ENCODE measurements around the gene RPL41. TPM values are rescaled to one million over a fixed set of nuclear protein-coding genes. Genes with fewer than 3 reads are reported as not detected.
A peak's percentile ranks its signal among the peaks of the same experiment; 100 is the strongest.
"Not testable (repeated sequence)": the region's sequence is repeated elsewhere in the genome, so short reads cannot be mapped to it uniquely, and the experiment has no call there.

The RPL41 gene
- total RNA-seq, 2 experiments from 2014 or later = 3,981 to 4,002 TPM

DNA sequence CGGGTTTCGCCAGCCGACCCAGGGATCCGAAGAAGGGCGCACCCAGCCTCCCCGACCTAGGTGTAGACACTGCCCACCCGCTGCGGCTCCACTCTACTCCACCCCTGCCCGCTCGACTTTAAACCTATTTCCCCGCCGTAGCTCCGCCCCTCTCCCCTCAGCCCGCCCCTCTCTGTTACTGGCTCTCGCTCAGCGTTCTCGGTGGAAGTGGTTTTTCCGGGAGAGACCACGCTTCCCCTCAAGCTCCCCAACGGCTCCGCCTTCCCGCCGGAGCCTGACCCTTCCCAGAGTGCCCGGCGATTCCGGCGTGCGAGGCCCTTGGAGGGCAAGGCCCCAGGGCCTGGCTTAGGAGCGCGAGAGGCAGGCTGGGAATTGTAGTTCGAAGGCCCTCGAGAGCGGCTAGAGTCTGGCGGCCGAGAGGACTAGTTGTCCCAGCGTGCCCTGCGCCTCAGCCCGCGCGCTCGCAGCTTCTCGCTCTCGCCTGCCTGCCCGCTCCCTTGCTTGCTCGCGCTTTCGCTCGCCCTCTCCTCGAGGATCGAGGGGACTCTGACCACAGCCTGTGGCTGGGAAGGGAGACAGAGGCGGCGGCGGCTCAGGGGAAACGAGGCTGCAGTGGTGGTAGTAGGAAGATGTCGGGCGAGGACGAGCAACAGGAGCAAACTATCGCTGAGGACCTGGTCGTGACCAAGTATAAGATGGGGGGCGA is 12.2 kb upstream of the RPL41 start, which contains the start of gene PA2G4:
Gene PA2G4 (plus strand): TSS at position 451 of the 706 bp plus-strand sequence. CDS start 179 bp downstream, at position 630.
- peaks cover 1% of the 10 kb centered on the region for H3K9me3 Mint-ChIP-seq
- DNase-seq = peak; percentile 99
- no peaks in the 10 kb centered on the region for H3K27me3 Mint-ChIP-seq
- H3K4me1 Mint-ChIP-seq = peaks cover 53% of the 10 kb centered on the region
- POLR2A ChIA-PET = interaction anchor here (0.7 to 9.3 kb wide), 42 partner anchors 8 to 525 kb away, joined by 3 to 226 read pairs (median 6); partner anchors contain the start of genes BLOC1S1, CD63, CNPY2 and COQ10A
- peaks cover 50% of the 10 kb centered on the region for H3K36me3 Mint-ChIP-seq (ENCODE audit: low read depth)
- peak within 1 kb of the TSS; percentile 99 for H3K4me3 Mint-ChIP-seq
- CTCF ChIA-PET = interaction anchor here (0.7 to 6.1 kb wide), 18 partner anchors 13 to 366 kb away, joined by 3 to 60 read pairs (median 6); partner anchors contain the start of genes DNAJC14, ERBB3, ESYT1 and RPL41
- H3K27ac Mint-ChIP-seq = peak within 1 kb of the TSS; percentile 98

DNA sequence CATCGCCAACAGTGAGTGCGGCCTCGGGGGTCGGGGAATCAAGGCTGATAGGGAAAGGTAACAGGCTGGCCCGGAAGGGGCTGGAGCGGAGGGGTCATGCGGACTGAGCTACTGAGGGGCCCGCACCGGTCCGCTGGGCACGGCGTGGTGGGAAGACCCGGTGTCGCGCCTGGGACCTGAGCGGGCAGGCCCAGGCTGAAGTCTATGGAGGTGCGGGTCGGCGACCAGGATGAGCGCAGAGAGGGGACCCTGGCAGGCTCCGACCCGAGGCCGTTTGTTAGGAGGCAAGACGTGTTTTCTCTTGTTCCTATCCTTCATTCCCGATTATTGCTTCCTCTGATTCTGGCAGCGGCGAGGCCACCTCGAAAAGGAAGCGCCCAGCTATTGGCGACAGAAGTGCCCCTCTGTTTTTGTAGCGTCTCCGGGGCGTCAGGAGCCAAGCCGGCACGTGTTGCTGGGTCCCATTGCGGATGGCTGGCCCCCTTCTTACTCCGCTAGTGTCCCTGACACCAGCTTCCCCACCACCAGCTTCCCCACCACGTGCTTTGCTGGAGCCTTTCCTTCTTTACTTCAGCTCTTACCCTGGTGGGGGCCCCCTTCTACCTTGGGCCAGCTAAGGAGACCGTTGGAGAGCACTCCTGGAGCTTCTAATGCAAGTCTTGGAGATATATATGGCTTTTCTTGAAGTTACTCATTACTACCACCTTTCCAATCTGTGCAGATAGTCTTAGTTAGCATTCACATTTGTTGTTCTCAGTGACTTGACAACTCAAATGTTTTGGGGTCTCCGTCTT is 11.4 kb upstream of the RPL41 start:
- Mint-ChIP-seq H3K27ac (peak overlapping the region; percentile 98), H3K4me3 (peak overlapping the region; percentile 99), H3K36me3 (ENCODE audit: low read depth) (peaks cover 57% of the 10 kb centered on the region), H3K4me1 (peaks cover 52% of the 10 kb centered on the region), H3K27me3 (no peaks in the 10 kb centered on the region), H3K9me3 (peaks cover under 1% of the 10 kb centered on the region)
- ChIA-PET CTCF (interaction anchor here (0.7 to 6.1 kb wide), 17 partner anchors 13 to 366 kb away, joined by 3 to 60 read pairs (median 4); partner anchors contain the start of genes DNAJC14, ERBB3, RPL41 and SMARCC2), POLR2A (interaction anchor here (1.0 to 9.3 kb wide), 27 partner anchors 8 to 524 kb away, joined by 3 to 226 read pairs (median 9); partner anchors contain the start of genes BLOC1S1, CS, DNAJC14 and ERBB3)
- DNase-seq = peak; percentile 35

DNA sequence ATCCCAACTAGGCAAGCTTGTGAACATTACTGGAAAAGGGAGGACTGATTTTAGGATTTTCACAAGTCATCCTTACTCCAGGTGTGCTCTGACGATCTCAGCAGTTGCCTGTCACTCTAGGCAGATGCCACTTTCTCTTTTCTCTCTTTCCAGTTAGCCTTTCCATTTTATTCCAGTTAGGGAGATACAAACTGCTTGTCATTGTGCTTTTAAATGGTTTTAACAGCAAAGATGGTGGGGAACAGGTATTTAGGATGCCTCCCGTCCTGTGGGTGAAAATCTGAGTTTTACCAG is 10.9 kb upstream of the RPL41 start:
- H3K27me3 Mint-ChIP-seq = no peaks in the 10 kb centered on the region
- peaks cover 62% of the 10 kb centered on the region for H3K36me3 Mint-ChIP-seq (ENCODE audit: low read depth)
- CTCF ChIA-PET = interaction anchor here (0.7 to 6.1 kb wide), 9 partner anchors 12 to 367 kb away, joined by 3 to 60 read pairs (median 8); partner anchors contain the start of genes ERBB3, RPL41 and ZC3H10
- H3K9me3 Mint-ChIP-seq = no peaks in the 10 kb centered on the region
- POLR2A ChIA-PET = interaction anchor here (1.5 to 9.3 kb wide), 11 partner anchors 10 to 276 kb away, joined by 4 to 226 read pairs (median 16); partner anchors contain the start of genes DNAJC14, ESYT1, MYL6 and MYL6B
- H3K4me1 Mint-ChIP-seq = peaks cover 56% of the 10 kb centered on the region
- peak overlapping the region; percentile 99 for H3K4me3 Mint-ChIP-seq
- peak overlapping the region; percentile 98 for H3K27ac Mint-ChIP-seq
- no peak for DNase-seq

- H3K27me3 Mint-ChIP-seq = no peaks in the 10 kb centered on the region
- ChIA-PET POLR2A (interaction anchor here (1.0 to 9.3 kb wide), 3 partner anchors 10 to 82 kb away, joined by 3 to 226 read pairs (median 7); partner anchors contain the start of genes ESYT1, RPL41, SMARCC2 and ZC3H10), CTCF (interaction anchor here (1.1 to 6.1 kb wide), 6 partner anchors 11 to 82 kb away, joined by 3 to 36 read pairs (median 6); partner anchors contain the start of genes RPL41, SMARCC2 and ZC3H10)
- DNase-seq = no peak
- H3K4me3 Mint-ChIP-seq = no peak overlapping the region
- no peaks in the 10 kb centered on the region for H3K9me3 Mint-ChIP-seq
- H3K36me3 Mint-ChIP-seq (ENCODE audit: low read depth) = peaks cover 76% of the 10 kb centered on the region
- peaks cover 45% of the 10 kb centered on the region for H3K4me1 Mint-ChIP-seq
- no peak overlapping the region for H3K27ac Mint-ChIP-seq
These were observed 9.2 kb upstream of the RPL41 start for GRCh38 chr12:56107242-56107641.

DNA sequence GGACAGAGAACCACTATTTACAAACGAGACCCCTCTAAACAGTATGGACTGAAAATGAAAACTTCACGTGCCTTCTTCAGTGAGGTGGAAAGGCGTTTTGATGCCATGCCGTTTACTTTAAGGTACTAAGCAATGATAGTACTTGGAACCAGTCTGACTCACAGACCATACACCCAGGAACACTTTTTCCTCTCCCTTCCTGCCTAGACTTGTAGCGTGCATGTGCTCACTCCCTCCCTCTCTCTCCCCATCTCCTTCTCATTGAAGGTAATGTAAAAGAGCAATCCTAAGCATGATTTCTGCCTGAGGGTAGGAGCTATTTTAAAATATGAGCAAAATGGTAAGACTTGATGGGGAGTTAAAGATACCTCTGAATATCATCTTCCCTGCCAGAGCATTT is 5.9 kb upstream of the RPL41 start:
- no peak for DNase-seq
- no peak overlapping the region for H3K27ac Mint-ChIP-seq
- CTCF ChIA-PET = interaction anchor here (1.6 kb wide), 1 partner anchor 63 kb away, joined by 4 read pairs; no protein-coding TSS in a partner anchor
- peaks cover 83% of the 10 kb centered on the region for H3K36me3 Mint-ChIP-seq (ENCODE audit: low read depth)
- peaks cover 38% of the 10 kb centered on the region for H3K4me1 Mint-ChIP-seq
- no peak overlapping the region for H3K4me3 Mint-ChIP-seq
- no peaks in the 10 kb centered on the region for H3K9me3 Mint-ChIP-seq
- POLR2A ChIA-PET = interaction anchor here (0.6 to 1.3 kb wide), 3 partner anchors 18 to 136 kb away, joined by 3 to 4 read pairs (median 3); partner anchors contain the start of genes ESYT1 and RAB5B
- no peaks in the 10 kb centered on the region for H3K27me3 Mint-ChIP-seq

DNA sequence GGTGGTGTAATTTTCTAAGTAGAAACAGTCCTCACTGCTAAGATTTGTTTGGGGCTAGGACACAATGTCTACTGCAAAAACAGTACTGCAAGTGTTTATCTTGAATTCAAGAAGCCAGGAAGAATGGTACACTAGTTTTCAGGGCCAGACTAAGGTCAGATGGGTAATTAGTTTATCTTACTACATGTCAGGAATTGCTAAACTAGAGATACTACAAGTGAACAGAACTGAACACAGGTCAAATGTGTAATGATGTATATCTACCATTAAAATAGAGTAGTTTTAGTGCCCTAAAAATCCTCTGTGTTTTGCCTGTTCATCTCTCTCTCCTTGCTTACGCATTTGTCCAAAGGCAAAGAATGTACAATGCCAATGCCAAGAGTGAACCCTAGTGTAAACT is 2.3 kb upstream of the RPL41 start:
- DNase-seq = no peak
- Mint-ChIP-seq H3K4me1 (peaks cover 35% of the 10 kb centered on the region), H3K36me3 (ENCODE audit: low read depth) (peaks cover 69% of the 10 kb centered on the region), H3K9me3 (no peaks in the 10 kb centered on the region), H3K27me3 (no peaks in the 10 kb centered on the region), H3K4me3 (no peak overlapping the region), H3K27ac (peak overlapping the region; percentile 69)
- ChIA-PET POLR2A (interaction anchor here (1.3 to 5.7 kb wide), 3 partner anchors 9 to 11 kb away, joined by 3 to 226 read pairs (median 12); partner anchors contain the start of gene PA2G4), CTCF (no interaction called here)

GRCh38 chr12:56115329-56115728 is 1.1 kb upstream of the RPL41 start:
- DNase-seq = no peak
- H3K27me3 Mint-ChIP-seq = no peaks in the 10 kb centered on the region
- POLR2A ChIA-PET = interaction anchor here (0.8 to 6.3 kb wide), 8 partner anchors 10 to 223 kb away, joined by 3 to 226 read pairs (median 22); partner anchors contain the start of genes ESYT1, IL23A, MYL6 and PA2G4
- no peaks in the 10 kb centered on the region for H3K9me3 Mint-ChIP-seq
- peak overlapping the region; percentile 99 for H3K27ac Mint-ChIP-seq
- peak overlapping the region; percentile 99 for H3K4me3 Mint-ChIP-seq
- peaks cover 60% of the 10 kb centered on the region for H3K36me3 Mint-ChIP-seq (ENCODE audit: low read depth)
- peaks cover 41% of the 10 kb centered on the region for H3K4me1 Mint-ChIP-seq
- CTCF ChIA-PET = interaction anchor here (1.0 to 5.6 kb wide), 7 partner anchors 11 to 376 kb away, joined by 3 to 66 read pairs (median 4); partner anchors contain the start of genes ERBB3, ESYT1, PA2G4 and RAB5B

DNA sequence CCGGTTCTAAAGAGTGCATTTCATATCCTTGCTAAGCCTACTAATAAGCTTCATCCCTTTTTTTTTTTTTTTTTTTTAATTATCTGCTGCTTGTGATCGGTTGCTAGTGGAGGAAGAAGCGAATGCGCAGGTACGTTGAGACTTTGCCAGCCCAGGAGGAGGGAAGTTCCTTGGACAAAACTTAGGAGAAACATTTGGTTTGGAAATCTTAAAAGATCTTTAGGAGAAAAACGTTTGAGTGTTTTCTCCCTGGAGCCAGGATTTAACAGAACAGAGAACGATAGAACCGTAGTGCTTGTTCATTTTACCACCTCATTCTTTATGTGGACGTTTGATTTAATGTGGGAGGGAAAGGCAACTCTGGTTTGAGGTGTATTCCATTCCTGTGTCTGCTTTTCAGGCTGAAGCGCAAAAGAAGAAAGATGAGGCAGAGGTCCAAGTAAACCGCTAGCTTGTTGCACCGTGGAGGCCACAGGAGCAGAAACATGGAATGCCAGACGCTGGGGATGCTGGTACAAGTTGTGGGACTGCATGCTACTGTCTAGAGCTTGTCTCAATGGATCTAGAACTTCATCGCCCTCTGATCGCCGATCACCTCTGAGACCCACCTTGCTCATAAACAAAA is 761 bp downstream of the RPL41 start:
- H3K27ac Mint-ChIP-seq = peak overlapping the region; percentile 99
- H3K36me3 Mint-ChIP-seq (ENCODE audit: low read depth) = peaks cover 52% of the 10 kb centered on the region
- peaks cover 37% of the 10 kb centered on the region for H3K4me1 Mint-ChIP-seq
- ChIA-PET CTCF (interaction anchor here (0.5 to 15.1 kb wide), 24 partner anchors 10 to 1654 kb away, joined by 3 to 271 read pairs (median 8); partner anchors contain the start of genes ESYT1, MYL6, MYL6B and ORMDL2), POLR2A (interaction anchor here (0.6 to 6.3 kb wide), 27 partner anchors 11 to 1404 kb away, joined by 3 to 226 read pairs (median 7); partner anchors contain the start of genes CNPY2, DDIT3, ERBB3 and ESYT1)
- H3K27me3 Mint-ChIP-seq, DNase-seq, H3K9me3 Mint-ChIP-seq: not testable (repeated sequence)
- peak overlapping the region; percentile 99 for H3K4me3 Mint-ChIP-seq

GRCh38 chr12:56117778-56118687 is 1.6 kb downstream of the RPL41 start, which contains the start of gene ZC3H10:
ZC3H10 (plus strand) TSS chr12:56118266; CDS start chr12:56120563, 2,297 bp downstream.
- H3K4me3 Mint-ChIP-seq = peak within 1 kb of the TSS; percentile 99
- DNase-seq = peak; percentile 99
- H3K4me1 Mint-ChIP-seq = peaks cover 40% of the 10 kb centered on the region
- ChIA-PET POLR2A (interaction anchor here (0.6 to 6.3 kb wide), 39 partner anchors 11 to 1403 kb away, joined by 3 to 226 read pairs (median 5); partner anchors contain the start of genes ANKRD52, CNPY2, DDIT3 and ESYT1), CTCF (interaction anchor here (0.5 to 15.1 kb wide), 41 partner anchors 9 to 1467 kb away, joined by 3 to 271 read pairs (median 4); partner anchors contain the start of genes ESYT1, MYL6, MYL6B and ORMDL2)
- no peaks in the 10 kb centered on the region for H3K9me3 Mint-ChIP-seq
- H3K36me3 Mint-ChIP-seq (ENCODE audit: low read depth) = peaks cover 44% of the 10 kb centered on the region
- peak within 1 kb of the TSS; percentile 99 for H3K27ac Mint-ChIP-seq
- no peaks in the 10 kb centered on the region for H3K27me3 Mint-ChIP-seq

GRCh38 chr12:56118688-56119357 is 2.4 kb downstream of the RPL41 start:
- Mint-ChIP-seq H3K9me3 (no peaks in the 10 kb centered on the region), H3K27ac (peak overlapping the region; percentile 99), H3K4me3 (peak overlapping the region; percentile 99), H3K36me3 (ENCODE audit: low read depth) (peaks cover 38% of the 10 kb centered on the region), H3K27me3 (no peaks in the 10 kb centered on the region), H3K4me1 (peaks cover 43% of the 10 kb centered on the region)
- DNase-seq = no peak
- CTCF ChIA-PET = interaction anchor here (0.7 to 15.1 kb wide), 33 partner anchors 9 to 380 kb away, joined by 3 to 271 read pairs (median 5); partner anchors contain the start of genes ESYT1, MYL6, MYL6B and ORMDL2
- POLR2A ChIA-PET = interaction anchor here (0.6 to 6.3 kb wide), 34 partner anchors 10 to 1402 kb away, joined by 3 to 226 read pairs (median 5); partner anchors contain the start of genes ANKRD52, CNPY2, DDIT3 and ESYT1
